ENCODE data around the gene PDCD2L. TPM values are rescaled to one million over a fixed set of nuclear protein-coding genes. Genes with fewer than 3 reads are reported as not detected.

The PDCD2L gene
- total and polyA plus RNA-seq, 9 of the 15 experiments (the other 6 are each of a cell fraction or from before 2014, with no cell fraction given) = 12.1 to 68.5 (median 56.3) TPM

GRCh38 chr19:34359140-34359953, 44.9 kb upstream of the PDCD2L start (continued):
- TF ChIP-seq KAT2B (IDR thresholded peaks at IDR 0.05; ENCODE audit: low read depth, low read length) = no peak
- TF ChIP-seq CREM (IDR thresholded peaks at IDR 0.05; ENCODE audit: low read depth) = peak; percentile 71; the same call in 1 of the 2 replicates
- no peak for TF ChIP-seq ZNF3 (CRISPR knock-in tag; IDR thresholded peaks at IDR 0.05)
- peak; percentile 99 for TF ChIP-seq ZNF316 (IDR thresholded peaks at IDR 0.05)
- TF ChIP-seq HINFP (tag; conservative IDR thresholded peaks at IDR 0.05; ENCODE audit: low read depth) = peak; percentile 56; the same call in 1 of the 2 replicates
- no peak for TF ChIP-seq NUFIP1 (IDR thresholded peaks at IDR 0.05; ENCODE audit: partially characterized antibody)
- TF ChIP-seq CHCHD3 (CRISPR knock-in tag; IDR thresholded peaks at IDR 0.05) = no peak
- peak in 1 of 2 experiments; percentile 88; a peak in 2 of 4 replicates for TF ChIP-seq HDAC1 (IDR thresholded peaks at IDR 0.05)
- TF ChIP-seq FOXP1 (CRISPR knock-in tag; IDR thresholded peaks at IDR 0.05) = peak; percentile 66; the same call in 1 of the 2 replicates
- no peak for TF ChIP-seq NCOR1 (IDR thresholded peaks at IDR 0.05)
- TF ChIP-seq NFXL1 (CRISPR knock-in tag; IDR thresholded peaks at IDR 0.05) = no peak
- TF ChIP-seq TBP (optimal IDR thresholded peaks at IDR 0.05; ENCODE audit: low read depth, low read length) = peak; percentile 42
- no peak for TF ChIP-seq SLC30A9 (CRISPR knock-in tag; IDR thresholded peaks at IDR 0.05)
- TF ChIP-seq ZNF57 (CRISPR knock-in tag; IDR thresholded peaks at IDR 0.05) = no peak
- 0 out of 2 replicates have a peak, but pooled peaks have one; percentile 45 for TF ChIP-seq CREB3 (tag; conservative IDR thresholded peaks at IDR 0.05; ENCODE audit: low read depth)
- TF ChIP-seq MYC (IDR thresholded peaks at IDR 0.05; ENCODE audit: low read depth, low read length) = peak; percentile 87
- TF ChIP-seq MYC (CRISPR knock-in tag; IDR thresholded peaks at IDR 0.05; ENCODE audit: borderline replicate concordance, low read depth) = no peak; the same call in 1 of the 2 replicates
- no peak for TF ChIP-seq CHAMP1 (IDR thresholded peaks at IDR 0.05)
- no peak for TF ChIP-seq PATZ1 (CRISPR knock-in tag; IDR thresholded peaks at IDR 0.05; ENCODE audit: borderline replicate concordance)
- TF ChIP-seq ZNF121 (CRISPR knock-in tag; conservative IDR thresholded peaks at IDR 0.05) = no peak
- no peak for TF ChIP-seq ZNF324 (CRISPR knock-in tag; IDR thresholded peaks at IDR 0.05)
- TF ChIP-seq MYBL2 (IDR thresholded peaks at IDR 0.05; ENCODE audit: low read depth) = no peak
- no peak for TF ChIP-seq MYBL2 (CRISPR knock-in tag; IDR thresholded peaks at IDR 0.05; ENCODE audit: borderline replicate concordance)

Measured in K562 (cell line).